ENCODE measurements around the gene ADGRF3.
"Not testable (repeated sequence)": the region's sequence is repeated elsewhere in the genome, so short reads cannot be mapped to it uniquely, and the experiment has no call there.

ADGRF3 gene, protein sequence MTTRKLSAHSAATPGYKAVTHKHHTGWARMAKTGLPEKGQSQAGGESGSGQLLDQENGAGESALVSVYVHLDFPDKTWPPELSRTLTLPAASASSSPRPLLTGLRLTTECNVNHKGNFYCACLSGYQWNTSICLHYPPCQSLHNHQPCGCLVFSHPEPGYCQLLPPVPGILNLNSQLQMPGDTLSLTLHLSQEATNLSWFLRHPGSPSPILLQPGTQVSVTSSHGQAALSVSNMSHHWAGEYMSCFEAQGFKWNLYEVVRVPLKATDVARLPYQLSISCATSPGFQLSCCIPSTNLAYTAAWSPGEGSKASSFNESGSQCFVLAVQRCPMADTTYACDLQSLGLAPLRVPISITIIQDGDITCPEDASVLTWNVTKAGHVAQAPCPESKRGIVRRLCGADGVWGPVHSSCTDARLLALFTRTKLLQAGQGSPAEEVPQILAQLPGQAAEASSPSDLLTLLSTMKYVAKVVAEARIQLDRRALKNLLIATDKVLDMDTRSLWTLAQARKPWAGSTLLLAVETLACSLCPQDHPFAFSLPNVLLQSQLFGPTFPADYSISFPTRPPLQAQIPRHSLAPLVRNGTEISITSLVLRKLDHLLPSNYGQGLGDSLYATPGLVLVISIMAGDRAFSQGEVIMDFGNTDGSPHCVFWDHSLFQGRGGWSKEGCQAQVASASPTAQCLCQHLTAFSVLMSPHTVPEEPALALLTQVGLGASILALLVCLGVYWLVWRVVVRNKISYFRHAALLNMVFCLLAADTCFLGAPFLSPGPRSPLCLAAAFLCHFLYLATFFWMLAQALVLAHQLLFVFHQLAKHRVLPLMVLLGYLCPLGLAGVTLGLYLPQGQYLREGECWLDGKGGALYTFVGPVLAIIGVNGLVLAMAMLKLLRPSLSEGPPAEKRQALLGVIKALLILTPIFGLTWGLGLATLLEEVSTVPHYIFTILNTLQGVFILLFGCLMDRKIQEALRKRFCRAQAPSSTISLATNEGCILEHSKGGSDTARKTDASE

DNA sequence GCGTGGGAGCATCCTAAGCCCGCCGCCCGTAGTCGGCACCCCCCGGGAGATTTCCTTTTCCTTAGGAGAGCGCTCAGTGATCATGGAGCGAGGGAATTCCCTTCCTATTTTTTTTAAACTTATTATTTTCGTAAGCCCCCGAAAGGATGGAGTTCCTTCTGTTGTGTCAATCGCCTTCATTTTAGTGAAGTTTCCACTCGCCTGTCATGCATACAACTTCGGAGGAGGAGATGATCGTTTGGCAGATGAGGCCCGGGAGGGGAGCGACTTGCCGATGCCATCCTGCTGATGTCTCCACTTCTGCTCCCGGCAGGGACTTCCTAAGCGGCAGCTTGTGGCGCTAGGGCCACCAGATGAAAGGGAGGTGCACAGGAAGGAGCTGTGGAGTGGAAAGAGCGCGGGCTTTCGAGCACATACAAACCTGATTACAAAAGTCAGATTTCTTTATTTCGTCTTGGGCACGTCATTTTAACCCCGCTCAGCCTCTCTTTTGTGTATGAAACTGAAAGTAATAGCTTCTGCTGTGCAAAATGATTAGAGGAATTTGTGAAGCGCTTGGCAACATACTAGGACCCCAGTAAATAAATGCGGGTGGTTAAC, at the start of gene ADGRF3:
ADGRF3 (minus strand) TSS at position 336 of the 600 bp plus-strand sequence. CDS start 555 bp downstream, outside the sequence.
- DNase-seq (ENCODE audit: low read depth in 2 of 2): peak; percentile 21 to 34

DNA sequence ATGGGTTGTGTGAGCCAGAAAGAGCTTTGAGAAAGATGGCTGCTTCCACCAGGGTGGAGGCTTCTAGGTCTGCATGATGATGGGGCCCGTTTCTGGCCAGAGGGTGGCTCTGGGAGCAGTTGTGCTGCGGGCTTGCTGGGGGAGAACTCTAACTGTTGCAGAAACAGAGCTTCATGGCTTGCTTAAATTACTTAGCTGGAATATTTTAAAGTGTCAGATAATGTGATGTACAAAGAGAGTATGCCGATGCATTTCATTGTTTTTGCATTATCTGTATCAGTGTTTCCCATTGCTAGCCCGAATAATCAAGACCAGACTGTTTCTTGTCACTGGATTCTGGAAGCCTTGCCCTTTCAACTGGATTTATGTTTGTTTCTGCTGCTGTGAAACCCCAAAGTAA, 48.8 kb upstream of the ADGRF3 start:
- no peak for DNase-seq (ENCODE audit: low read depth in 2 of 2)

GRCh38 chr2:26394694-26395093, 48.1 kb upstream of the ADGRF3 start:
- DNase-seq (ENCODE audit: low read depth in 2 of 2): no peak

DNA sequence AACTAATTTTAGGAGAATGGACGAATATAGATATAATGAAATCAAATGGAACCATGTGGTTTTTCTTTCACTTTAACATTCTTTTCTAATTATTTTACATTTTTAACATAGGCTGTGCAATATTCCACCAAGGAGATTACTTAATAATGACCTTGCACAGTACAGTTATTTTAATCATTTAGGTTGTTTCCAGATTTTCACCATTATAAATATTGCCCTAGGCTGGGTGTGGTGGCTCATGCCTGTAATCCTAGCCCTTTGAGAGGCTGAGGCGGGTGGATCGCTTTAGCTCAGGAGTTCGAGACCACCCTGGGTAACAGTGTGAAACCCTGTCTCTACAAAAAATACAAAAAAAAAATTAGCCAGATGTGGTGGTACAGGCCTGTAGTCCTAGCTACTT, 40.6 kb upstream of the ADGRF3 start:
- no peak for DNase-seq (ENCODE audit: low read depth in 2 of 2)

- DNase-seq (ENCODE audit: low read depth in 2 of 2): no peak
Measured at GRCh38 chr2:26384597-26384996, 38.0 kb upstream of the ADGRF3 start.

DNA sequence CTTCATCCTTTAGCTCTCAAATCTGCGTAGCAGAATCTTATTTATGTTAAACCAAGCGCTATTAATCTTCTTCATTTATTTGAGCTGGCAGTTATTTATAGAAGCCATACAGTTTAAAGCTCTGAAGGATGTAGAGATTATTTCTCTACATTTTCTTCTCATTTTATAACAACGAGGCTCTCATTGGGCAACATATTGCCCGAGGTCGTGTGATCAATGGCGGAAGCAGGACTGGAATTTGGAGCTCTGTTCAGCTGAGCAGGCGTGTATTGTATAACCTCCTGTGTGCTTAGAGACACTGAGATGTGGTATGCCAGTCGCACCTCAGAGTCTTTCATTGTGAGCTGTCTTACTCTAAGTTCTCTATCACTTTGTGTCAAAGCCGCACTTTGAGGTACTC, 37.6 kb upstream of the ADGRF3 start:
- no peak for DNase-seq (ENCODE audit: low read depth in 2 of 2)

DNA sequence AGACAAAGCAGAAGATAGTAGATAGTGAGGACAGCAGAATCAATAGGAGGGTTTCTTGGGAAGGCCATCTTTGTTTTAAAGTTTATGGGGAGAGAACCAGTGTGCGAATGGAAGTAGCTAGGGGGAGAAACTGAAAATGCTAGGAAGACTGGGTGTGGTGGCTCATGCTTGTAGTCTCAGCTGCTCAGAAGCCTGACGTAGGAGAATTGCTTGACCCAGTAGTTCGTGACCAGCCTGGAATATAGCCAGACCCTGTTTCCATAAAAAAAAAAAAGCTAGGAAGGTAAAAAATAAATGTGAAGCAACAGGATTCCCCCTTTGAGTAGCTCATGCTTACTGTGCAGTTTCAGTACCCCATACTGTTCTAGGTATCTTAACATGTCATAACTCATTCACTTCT, 36.0 kb upstream of the ADGRF3 start:
- no peak for DNase-seq (ENCODE audit: low read depth in 2 of 2)

DNA sequence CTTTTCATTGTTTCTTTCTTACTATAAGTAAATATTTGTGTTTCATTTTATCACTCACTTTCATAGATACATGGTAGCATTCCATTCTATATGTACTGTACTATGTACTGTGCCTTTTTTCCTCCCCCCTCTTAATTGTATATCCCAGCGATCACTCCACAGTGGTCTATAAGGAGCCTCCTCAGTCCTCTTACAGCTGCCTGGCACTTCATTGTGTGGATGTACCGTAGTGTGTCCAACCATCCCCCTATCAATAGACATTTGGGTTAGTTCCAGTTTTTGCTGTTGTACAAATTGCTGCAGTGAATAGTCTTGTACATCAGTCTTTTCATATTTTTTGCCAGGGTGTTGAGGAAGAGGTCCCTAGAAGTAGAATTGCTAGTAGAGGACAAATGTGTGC, 33.7 kb upstream of the ADGRF3 start:
- DNase-seq (ENCODE audit: low read depth in 2 of 2): no peak

DNA sequence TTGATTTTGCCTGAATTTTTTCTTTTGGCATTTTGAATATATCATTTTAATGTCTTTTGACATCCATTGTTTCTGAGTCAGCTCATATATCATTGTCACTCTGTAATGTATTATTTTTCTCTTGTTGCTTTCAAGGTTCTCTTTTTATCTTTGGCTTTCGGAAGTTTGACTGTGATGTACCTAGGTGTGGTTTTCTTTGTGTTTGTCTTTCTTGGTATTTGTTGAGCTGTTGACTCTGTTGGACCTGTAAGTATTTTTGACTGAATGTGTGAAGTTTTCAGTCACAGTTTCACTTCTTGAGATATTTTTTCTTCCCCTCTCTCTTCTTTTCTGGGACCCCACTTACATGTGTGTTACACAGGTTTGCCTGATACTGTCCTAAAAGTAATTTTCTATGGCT, 30.2 kb upstream of the ADGRF3 start:
- no peak for DNase-seq (ENCODE audit: low read depth in 2 of 2)

- DNase-seq (ENCODE audit: low read depth in 2 of 2): not testable (repeated sequence)
Measured at GRCh38 chr2:26370909-26371308, 24.3 kb upstream of the ADGRF3 start.

- not testable (repeated sequence) for DNase-seq (ENCODE audit: low read depth in 2 of 2)
Measured at GRCh38 chr2:26369664-26370063, 23.1 kb upstream of the ADGRF3 start.

GRCh38 chr2:26366957-26367356, 20.4 kb upstream of the ADGRF3 start:
- DNase-seq (ENCODE audit: low read depth in 2 of 2): no peak

GRCh38 chr2:26364669-26365068, 18.1 kb upstream of the ADGRF3 start:
- DNase-seq (ENCODE audit: low read depth in 2 of 2): no peak

- DNase-seq (ENCODE audit: low read depth in 2 of 2): no peak
Measured at GRCh38 chr2:26363958-26364357, 17.4 kb upstream of the ADGRF3 start.

DNA sequence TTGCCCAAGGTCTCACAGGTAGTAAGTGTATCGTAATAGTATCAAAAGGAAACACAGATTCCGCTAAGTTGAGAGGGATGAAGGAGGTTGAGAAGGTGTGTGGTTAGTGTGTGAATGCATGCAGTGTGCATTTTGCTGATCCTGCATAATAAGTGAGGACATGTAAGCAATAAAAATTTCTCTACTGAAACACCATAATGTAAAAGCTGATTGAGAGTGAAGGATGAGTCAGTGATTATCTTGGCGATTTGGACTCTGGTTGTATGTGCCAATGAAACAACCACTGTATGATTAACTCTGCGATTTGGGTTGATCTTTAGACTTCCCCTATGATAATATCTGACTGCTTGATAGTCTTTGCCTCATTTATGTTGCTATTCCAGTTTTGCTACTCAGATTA, 16.7 kb upstream of the ADGRF3 start:
- DNase-seq (ENCODE audit: low read depth in 2 of 2): no peak

- no peak for DNase-seq (ENCODE audit: low read depth in 2 of 2)
Measured at GRCh38 chr2:26359886-26360473, 13.4 kb upstream of the ADGRF3 start.

- DNase-seq (ENCODE audit: low read depth in 2 of 2): no peak
Measured at GRCh38 chr2:26356771-26357170, 10.2 kb upstream of the ADGRF3 start.

GRCh38 chr2:26356111-26356510, 9.5 kb upstream of the ADGRF3 start:
- no peak for DNase-seq (ENCODE audit: low read depth in 2 of 2)

DNA sequence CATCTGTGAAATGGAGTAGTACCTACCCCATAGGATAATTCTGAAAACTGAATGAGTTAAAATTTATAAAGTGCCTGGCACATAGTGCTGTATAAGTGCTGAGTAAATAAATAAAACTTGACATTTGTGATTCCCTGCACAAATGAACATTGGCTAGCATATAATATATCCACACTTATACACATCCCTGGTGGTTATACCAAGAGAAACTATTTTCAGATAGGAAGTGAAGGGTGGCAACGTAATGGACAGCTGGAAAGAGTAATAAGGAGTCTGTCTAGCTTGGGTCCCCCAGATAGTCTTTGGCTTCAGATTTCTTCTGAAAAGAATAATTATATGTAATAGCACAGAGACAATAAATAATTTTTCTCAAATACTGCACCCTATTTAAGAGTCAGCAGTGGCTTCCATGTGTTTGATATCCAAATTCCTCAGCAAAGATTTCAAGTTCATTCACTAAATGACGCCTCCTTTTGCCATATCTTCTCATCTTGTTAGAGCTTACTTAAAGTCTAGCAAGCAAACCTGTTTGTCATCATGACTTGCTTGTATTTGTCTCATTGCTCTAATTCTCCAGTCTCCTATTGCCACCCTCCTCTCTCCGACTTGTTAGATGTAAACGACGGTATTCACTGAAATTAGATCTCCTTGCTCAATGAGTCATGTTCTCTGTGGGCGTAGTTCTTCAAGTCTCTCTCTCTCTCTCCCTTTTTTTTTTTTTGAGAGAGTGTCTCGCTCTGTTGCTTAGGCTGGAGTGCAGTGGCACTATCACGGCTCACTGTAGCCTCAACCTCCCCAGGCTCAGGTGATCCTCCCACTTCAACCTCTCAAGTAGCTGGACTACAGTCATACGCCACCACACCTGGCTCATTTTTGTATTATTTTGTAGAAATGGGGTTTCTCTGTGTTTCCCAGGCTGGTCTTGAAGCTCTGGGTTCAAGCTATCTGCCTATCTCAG, 8.7 kb upstream of the ADGRF3 start:
- no peak for DNase-seq (ENCODE audit: low read depth in 2 of 2)

GRCh38 chr2:26354469-26354868, 7.9 kb upstream of the ADGRF3 start:
- DNase-seq (ENCODE audit: low read depth in 2 of 2): not testable (repeated sequence)

DNA sequence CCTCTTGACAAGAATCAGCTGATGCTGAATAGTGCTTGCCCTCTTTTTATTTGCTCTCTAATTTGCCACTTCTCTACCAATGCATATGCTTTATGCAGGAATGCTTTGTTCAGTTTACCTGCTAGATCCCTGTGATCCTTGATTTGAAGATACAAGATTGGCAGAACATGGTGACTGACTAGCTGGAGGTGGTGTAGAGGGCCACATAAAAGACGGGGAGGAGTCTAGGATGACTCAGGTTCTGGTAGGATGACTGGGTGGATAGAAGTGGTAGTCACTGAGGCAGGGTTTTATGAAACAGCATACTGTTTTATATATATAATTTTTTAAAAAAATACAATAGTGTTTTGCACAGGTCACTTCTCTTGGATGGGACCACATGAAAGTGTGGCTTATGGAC, 6.3 kb upstream of the ADGRF3 start:
- no peak for DNase-seq (ENCODE audit: low read depth in 2 of 2)
